Calu3 (cell line): ENCODE results near the gene CCDC6. TPM values are rescaled to one million over a fixed set of nuclear protein-coding genes. Genes with fewer than 3 reads are reported as not detected.

Experiments
- BruUV-seq: library from RNA; stranded (reverse); fragments of 400-500 nt; replicated peaks from 2 replicates; lab custom pipeline; 2021; lab: Mats Ljungman, UMichigan
- CTCF ChIA-PET: fragments of 300-600 bp; sonication (Branson Sonifier 250); formaldehyde crosslinking; loops from one replicate; lab custom pipeline; 2022; ENCODE audit warnings: antibody characterized with exemption; lab: Charles Lee
- DNase-seq: peaks from one replicate; pipeline ENCODE4 v3.0.0; 2022
- H3K27ac Mint-ChIP-seq: one replicate; pipeline ENCODE4 v1.8.0; 2022; ENCODE audit warnings: mixed read lengths; ENCODE audit not compliant: unreplicated experiment
- H3K27me3 Mint-ChIP-seq: one replicate; pipeline ENCODE4 v1.8.0; 2022; ENCODE audit warnings: mixed read lengths; ENCODE audit not compliant: unreplicated experiment
- H3K36me3 Mint-ChIP-seq: one replicate; pipeline ENCODE4 v1.8.0; 2022; ENCODE audit warnings: mild to moderate bottlenecking, moderate library complexity, mixed read lengths; ENCODE audit not compliant: insufficient read depth, unreplicated experiment
- H3K4me1 Mint-ChIP-seq: one replicate; pipeline ENCODE4 v1.8.0; 2022; ENCODE audit warnings: mild to moderate bottlenecking, low read depth, mixed read lengths; ENCODE audit not compliant: unreplicated experiment
- H3K4me3 Mint-ChIP-seq: one replicate; pipeline ENCODE4 v1.8.0; 2022; ENCODE audit warnings: mild to moderate bottlenecking, low read depth, moderate library complexity, mixed read lengths; ENCODE audit not compliant: unreplicated experiment
- H3K9me3 Mint-ChIP-seq: one replicate; pipeline ENCODE4 v1.8.0; 2022; ENCODE audit warnings: low read depth, mixed read lengths; ENCODE audit not compliant: unreplicated experiment
- intact Hi-C: fragments of 100-400 bp; cut with micrococcal nuclease; formaldehyde crosslinking; loops from one replicate; pipeline ENCODE4 v1.10.0; 2022; ENCODE audit not compliant: unreplicated experiment
- total RNA-seq: library from RNA; stranded (reverse); gene quantifications from 2 replicates; pipeline ENCODE4 v1.2.3, GENCODE V29; 2022
- TF ChIP-seq, protein P1 (sequence below): fragments of 200-600 bp; IDR thresholded peaks from one replicate; pipeline ENCODE4 v1.8.0; 2022; ENCODE audit warnings: antibody characterized with exemption; ENCODE audit not compliant: unreplicated experiment

CCDC6 gene
- total RNA-seq, 1 experiment from 2014 or later = 115 TPM

GRCh38 chr10:59808896-59809643, 97.3 kb downstream of the CCDC6 start:
- H3K27ac Mint-ChIP-seq = no peak overlapping the region
- intact Hi-C loops = loop anchor here (1.0 to 5.0 kb wide), 2 partner anchors 183 to 572 kb away; no protein-coding TSS in a partner anchor
- CTCF ChIA-PET = interaction anchor here (1.1 to 1.3 kb wide), 3 partner anchors 183 to 231 kb away, joined by 3 to 4 read pairs (median 3); no protein-coding TSS in a partner anchor
- TF ChIP-seq, protein P1, sequence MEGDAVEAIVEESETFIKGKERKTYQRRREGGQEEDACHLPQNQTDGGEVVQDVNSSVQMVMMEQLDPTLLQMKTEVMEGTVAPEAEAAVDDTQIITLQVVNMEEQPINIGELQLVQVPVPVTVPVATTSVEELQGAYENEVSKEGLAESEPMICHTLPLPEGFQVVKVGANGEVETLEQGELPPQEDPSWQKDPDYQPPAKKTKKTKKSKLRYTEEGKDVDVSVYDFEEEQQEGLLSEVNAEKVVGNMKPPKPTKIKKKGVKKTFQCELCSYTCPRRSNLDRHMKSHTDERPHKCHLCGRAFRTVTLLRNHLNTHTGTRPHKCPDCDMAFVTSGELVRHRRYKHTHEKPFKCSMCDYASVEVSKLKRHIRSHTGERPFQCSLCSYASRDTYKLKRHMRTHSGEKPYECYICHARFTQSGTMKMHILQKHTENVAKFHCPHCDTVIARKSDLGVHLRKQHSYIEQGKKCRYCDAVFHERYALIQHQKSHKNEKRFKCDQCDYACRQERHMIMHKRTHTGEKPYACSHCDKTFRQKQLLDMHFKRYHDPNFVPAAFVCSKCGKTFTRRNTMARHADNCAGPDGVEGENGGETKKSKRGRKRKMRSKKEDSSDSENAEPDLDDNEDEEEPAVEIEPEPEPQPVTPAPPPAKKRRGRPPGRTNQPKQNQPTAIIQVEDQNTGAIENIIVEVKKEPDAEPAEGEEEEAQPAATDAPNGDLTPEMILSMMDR = peak; percentile 81
- DNase-seq = peak; percentile 87
- no peaks in the 10 kb centered on the region for H3K9me3 Mint-ChIP-seq
- BruUV-seq = no TSS peak
- no peak overlapping the region for H3K4me3 Mint-ChIP-seq
- H3K36me3 Mint-ChIP-seq = peaks cover 68% of the 10 kb centered on the region
- H3K4me1 Mint-ChIP-seq = no peaks in the 10 kb centered on the region
- H3K27me3 Mint-ChIP-seq = no peaks in the 10 kb centered on the region

GRCh38 chr10:59807629-59808620, 98.4 kb downstream of the CCDC6 start:
- H3K36me3 Mint-ChIP-seq = peaks cover 76% of the 10 kb centered on the region
- H3K27ac Mint-ChIP-seq = no peak overlapping the region
- no peaks in the 10 kb centered on the region for H3K9me3 Mint-ChIP-seq
- no peaks in the 10 kb centered on the region for H3K27me3 Mint-ChIP-seq
- CTCF ChIA-PET = interaction anchor here (1.3 kb wide), 1 partner anchor 181 kb away, joined by 4 read pairs; no protein-coding TSS in a partner anchor
- intact Hi-C loops = loop anchor here (5.0 kb wide), 1 partner anchor 571 kb away; no protein-coding TSS in a partner anchor
- H3K4me1 Mint-ChIP-seq = no peaks in the 10 kb centered on the region
- H3K4me3 Mint-ChIP-seq = no peak overlapping the region
- TF ChIP-seq, protein P1 = no peak
- DNase-seq = no peak
- BruUV-seq = no TSS peak

- peak; percentile 48 for DNase-seq
- Mint-ChIP-seq H3K27me3 (no peaks in the 10 kb centered on the region), H3K27ac (no peak overlapping the region), H3K36me3 (peaks cover 53% of the 10 kb centered on the region), H3K9me3 (no peaks in the 10 kb centered on the region), H3K4me3 (no peak overlapping the region), H3K4me1 (peaks cover 21% of the 10 kb centered on the region)
- intact Hi-C loops = loop anchor here (1.0 to 5.0 kb wide), 2 partner anchors 179 to 568 kb away; no protein-coding TSS in a partner anchor
- CTCF ChIA-PET = no interaction called here
- TF ChIP-seq, protein P1 = peak; percentile 47
- BruUV-seq = no TSS peak
Observed at GRCh38 chr10:59805014-59805413, 101.3 kb downstream of the CCDC6 start.

DNA sequence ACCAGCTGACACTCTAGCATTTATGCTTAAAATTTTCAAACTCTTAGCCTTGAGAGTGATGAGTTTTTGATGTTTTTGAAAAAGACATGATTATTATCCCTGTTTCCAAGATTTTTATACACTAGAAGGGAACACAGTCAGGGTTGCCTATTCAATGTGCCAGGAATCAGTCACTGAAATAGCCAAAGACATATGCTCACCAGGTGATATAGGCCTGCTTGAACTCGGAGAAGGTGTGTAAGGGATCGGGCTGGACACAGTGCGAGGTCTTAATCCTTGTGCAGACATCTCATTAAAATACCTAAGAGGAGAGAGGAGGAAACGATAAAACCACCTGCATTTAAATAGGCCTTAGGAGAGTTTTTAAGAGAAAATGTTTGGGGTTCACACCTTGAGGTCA, 102.1 kb downstream of the CCDC6 start:
- CTCF ChIA-PET = interaction anchor here (1.5 kb wide), 1 partner anchor 178 kb away, joined by 3 read pairs; no protein-coding TSS in a partner anchor

More for the DNA sequence above, 102.1 kb downstream of the CCDC6 start:
- Mint-ChIP-seq H3K27me3 (no peaks in the 10 kb centered on the region), H3K36me3 (peaks cover 48% of the 10 kb centered on the region), H3K4me1 (peaks cover 24% of the 10 kb centered on the region), H3K4me3 (no peak overlapping the region), H3K9me3 (no peaks in the 10 kb centered on the region), H3K27ac (no peak overlapping the region)
- DNase-seq = no peak
- no TSS peak for BruUV-seq
- intact Hi-C loops = loop anchor here (5.0 kb wide), 1 partner anchor 87 kb away; no protein-coding TSS in a partner anchor
- TF ChIP-seq, protein P1 = no peak
